Endothelial cell of umbilical vein (primary cell): ENCODE measurements around the gene ICA1L. TPM values are rescaled to one million over a fixed set of nuclear protein-coding genes. Genes with fewer than 3 reads are reported as not detected.

Experiments used
- BruUV-seq: library from RNA; stranded (reverse); fragments of 400-500 nt; replicated peaks from 2 replicates; lab custom pipeline; 2021; lab: Mats Ljungman, UMichigan
- CTCF ChIA-PET: fragments of 300-600, 350-600 bp; sonication (Branson Sonifier 250); formaldehyde crosslinking; loops from one replicate; lab custom pipeline; 2021; ENCODE audit warnings: antibody characterized with exemption, inconsistent platforms; lab: Charles Lee
- POLR2A ChIA-PET: fragments of 300-600, 350-600 bp; sonication (Branson Sonifier 250); formaldehyde crosslinking; loops from one replicate; lab custom pipeline; 2021; ENCODE audit warnings: antibody characterized with exemption, inconsistent platforms; lab: Charles Lee
- DNase-seq: peaks from one replicate; pipeline ENCODE4 v3.0.0-alpha.2; 2011; ENCODE audit warnings: low read depth, low spot score
- FAIRE-seq: peaks from 2 replicates; lab custom pipeline; 2011; peaks lifted over from hg19 to GRCh38; lab: Jason Lieb, UNC
- H2AFZ ChIP-seq: 2 replicates; pipeline ENCODE4 v1.6.0; 2012; ENCODE audit warnings: low read depth, low read length, control low read depth, inconsistent platforms
- H3K27ac ChIP-seq: 2 replicates; pipeline ENCODE4 v1.5.1; 2011; ENCODE audit warnings: low read depth, mild to moderate bottlenecking, control low read depth, low read length, moderate library complexity; ENCODE audit not compliant: insufficient read depth
- H3K27me3 ChIP-seq, 2 experiments: 2 replicates each; pipeline versions ENCODE4 v1.6.0 to v1.6.1; 2011; ENCODE audit warnings: low read length in 2 of 2, mixed read lengths in 1 of 2; ENCODE audit not compliant: control insufficient read depth in 2 of 2, insufficient read depth in 2 of 2
- H3K36me3 ChIP-seq, 2 experiments: 2 replicates in 1 of 2; 3 replicates in 1 of 2; pipeline ENCODE4 v1.5.1; 2011; ENCODE audit warnings: low read length in 2 of 2, mild to moderate bottlenecking in 1 of 2, moderate library complexity in 1 of 2; ENCODE audit not compliant: control insufficient read depth in 2 of 2, insufficient read depth in 2 of 2; ENCODE audit errors: extremely low read depth in 1 of 2
- H3K4me1 ChIP-seq: 3 replicates; pipeline ENCODE4 v1.5.1; 2011; ENCODE audit warnings: mild to moderate bottlenecking, low read length; ENCODE audit not compliant: control insufficient read depth, insufficient read depth; ENCODE audit errors: extremely low read depth
- H3K4me2 ChIP-seq: 2 replicates; pipeline ENCODE4 v1.6.1; 2011; ENCODE audit warnings: low read length, control low read depth, mixed read lengths; ENCODE audit not compliant: insufficient read depth
- H3K4me3 ChIP-seq, 3 experiments: fragments of 200-600 bp in 1 of 3; sonication (generic), shearing (Covaris generic) in 1 of 3; replicated peaks in 1 of 3; 2 replicates each; pipeline ENCODE4 v1.5.1; 2011 to 2016; ENCODE audit warnings: control low read depth in 3 of 3, low read length in 3 of 3, mild to moderate bottlenecking in 2 of 3, inconsistent platforms in 1 of 3, low read depth in 1 of 3, moderate library complexity in 1 of 3; ENCODE audit not compliant: insufficient read depth in 1 of 3
- H3K79me2 ChIP-seq: 2 replicates; pipeline ENCODE4 v1.6.0; 2012; ENCODE audit warnings: low read length, inconsistent platforms; ENCODE audit not compliant: control insufficient read depth, insufficient read depth
- H3K9ac ChIP-seq: replicated peaks from 2 replicates; pipeline ENCODE3; 2011; ENCODE audit warnings: low read length, control low read depth; ENCODE audit not compliant: insufficient read depth; ENCODE audit errors: extremely low read depth
- H3K9me1 ChIP-seq: replicated peaks from 3 replicates; pipeline ENCODE4 v1.6.0; 2011; ENCODE audit warnings: mild to moderate bottlenecking, low read length; ENCODE audit not compliant: control insufficient read depth, insufficient read depth; ENCODE audit errors: extremely low read depth
- H3K9me3 ChIP-seq: replicated peaks from 2 replicates; pipeline ENCODE4 v1.5.1; 2012; ENCODE audit warnings: low read length, inconsistent platforms; ENCODE audit not compliant: control insufficient read depth, insufficient read depth
- H4K20me1 ChIP-seq: replicated peaks from 2 replicates; pipeline ENCODE3; 2011; ENCODE audit warnings: mild to moderate bottlenecking, low read length; ENCODE audit not compliant: control insufficient read depth, insufficient read depth; ENCODE audit errors: extremely low read depth
- CTCF ChIP-seq, 2 donors: IDR thresholded peaks; 1 replicate in 1 of 2; 2 replicates in 1 of 2; pipeline ENCODE4 v1.5.1; 2011; ENCODE audit warnings: low read length in 2 of 2, mild to moderate bottlenecking in 2 of 2, moderate library complexity in 2 of 2, control low read depth in 1 of 2, inconsistent platforms in 1 of 2, low read depth in 1 of 2; ENCODE audit not compliant: insufficient read depth in 1 of 2; ENCODE audit errors: extremely low read depth in 1 of 2
- EZH2 ChIP-seq: IDR thresholded peaks from 2 replicates; pipeline ENCODE4 v1.6.1; 2012; ENCODE audit warnings: borderline replicate concordance, low read depth, mild to moderate bottlenecking, moderate library complexity, low read length, inconsistent platforms; ENCODE audit not compliant: severe bottlenecking
- FOS ChIP-seq: IDR thresholded peaks from 2 replicates; pipeline ENCODE4 v1.6.1; 2011; ENCODE audit warnings: mild to moderate bottlenecking, low read length, moderate library complexity, borderline replicate concordance; ENCODE audit not compliant: insufficient read depth
- GATA2 ChIP-seq: IDR thresholded peaks from 2 replicates; pipeline ENCODE4 v1.7.0; 2011; ENCODE audit warnings: low read depth, mild to moderate bottlenecking, moderate library complexity, mixed read lengths, low read length; ENCODE audit not compliant: insufficient read length, insufficient read depth
- JUN ChIP-seq: IDR thresholded peaks from 2 replicates; pipeline ENCODE4 v1.6.1; 2011; ENCODE audit warnings: borderline replicate concordance, low read depth; ENCODE audit not compliant: insufficient read length, insufficient read depth
- MYC ChIP-seq: IDR thresholded peaks from one replicate; pipeline ENCODE4 v1.6.1; 2011; ENCODE audit warnings: mild to moderate bottlenecking, low read depth, low read length
- POLR2A ChIP-seq: IDR thresholded peaks from 2 replicates; pipeline ENCODE4 v1.6.1; 2012; ENCODE audit warnings: low read depth, mild to moderate bottlenecking, control low read depth, low read length
- POLR2AphosphoS5 ChIP-seq: IDR thresholded peaks from 2 replicates; pipeline ENCODE4 v1.6.1; 2012; ENCODE audit warnings: low read depth, mild to moderate bottlenecking, control low read depth, low read length, moderate library complexity; ENCODE audit not compliant: insufficient read depth
- dilution Hi-C: fragments of 300-500 bp; cut with MboI; formaldehyde crosslinking; loops from one replicate; pipeline ENCODE4 v1.15.0; 2019; ENCODE audit warnings: low sequenced_read_pairs; ENCODE audit not compliant: extremely low pct_ligation_motif_present
- intact Hi-C: fragments of 100-400 bp; cut with micrococcal nuclease; formaldehyde crosslinking; loops from one replicate; pipeline ENCODE4 v1.10.0; 2022
- polyA plus RNA-seq, 4 experiments: library from polyadenylated mRNA; depleted of rRNA in 3 of 4; stranded (reverse) in 3 of 4; unstranded in 1 of 4; fragments of >200 nt; gene quantifications; 2 replicates each; pipeline versions ENCODE4 v1.2.1 to v1.2.3, GENCODE V29; 2011 to 2012; ENCODE audit warnings: missing spikeins in 1 of 4
- total RNA-seq: library from RNA; stranded (reverse); gene quantifications from 2 replicates; pipeline ENCODE4 v1.2.3, GENCODE V29; 2021
- TF ChIP-seq, protein P1 (sequence below): IDR thresholded peaks from 2 replicates; pipeline ENCODE4 v1.6.1; 2011; ENCODE audit not compliant: insufficient read depth, insufficient read length

Gene ICA1L
- total and polyA plus RNA-seq, 2 donors (not counting 3 experiments of a cell fraction or from before 2014, with no cell fraction given): 1.6 to 3.7 TPM

DNA sequence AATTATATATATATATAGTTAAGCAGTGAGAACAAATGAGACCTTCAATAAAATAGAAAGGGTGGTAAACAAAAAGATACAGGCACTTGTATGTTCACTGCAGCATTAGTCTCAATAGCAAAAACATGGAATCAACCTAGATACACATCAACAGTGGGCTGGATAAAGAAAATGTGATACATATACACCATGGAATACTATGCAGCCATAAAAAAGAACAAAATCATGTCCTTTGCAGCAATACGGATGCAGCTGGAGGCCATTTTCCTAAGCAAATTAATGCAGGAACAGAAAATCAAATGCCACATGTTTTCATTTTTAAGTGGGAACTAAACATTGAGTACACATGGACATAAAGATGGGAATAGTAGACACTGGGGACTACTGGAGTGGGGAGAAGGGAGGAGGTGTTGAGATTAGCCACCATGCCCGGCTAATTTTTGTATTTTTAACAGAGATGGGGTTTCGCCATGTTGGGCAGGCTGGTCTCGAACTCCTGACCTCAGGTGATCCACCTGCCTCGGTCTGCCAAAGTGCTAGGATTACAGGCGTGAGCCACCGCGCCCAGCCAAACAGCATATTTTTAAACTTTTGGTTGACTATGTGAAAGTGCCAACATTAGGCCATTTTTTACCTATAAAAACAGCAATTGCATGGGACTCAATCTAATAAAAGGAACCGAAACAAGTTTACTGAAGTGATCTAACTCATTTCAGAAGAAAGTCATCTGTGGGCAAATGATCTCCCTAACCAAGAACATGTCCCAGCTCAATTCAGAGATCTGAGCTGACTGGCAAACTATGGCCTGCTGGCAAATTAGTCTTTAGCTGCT is 23.7 kb downstream of the ICA1L start:
- ChIA-PET CTCF (no interaction called here), POLR2A (no interaction called here)
- no peaks in the 10 kb centered on the region for H3K4me1 ChIP-seq
- H3K27me3 ChIP-seq: no peaks in the 10 kb centered on the region
- H4K20me1 ChIP-seq: no peaks in the 10 kb centered on the region
- dilution Hi-C loops: no loop called here
- H3K9ac ChIP-seq: no peak overlapping the region
- H3K79me2 ChIP-seq: no peaks in the 10 kb centered on the region
- no peak overlapping the region for H3K4me3 ChIP-seq
- no TSS peak for BruUV-seq
- intact Hi-C loops: no loop called here
- H2AFZ ChIP-seq: no peak overlapping the region
- FAIRE-seq (no peak), DNase-seq (no peak)
- H3K27ac ChIP-seq: no peak overlapping the region
- H3K9me3 ChIP-seq: no peaks in the 10 kb centered on the region
- TF ChIP-seq CTCF (IDR thresholded peaks at IDR 0.05; ENCODE audit: extremely low read depth in 1 of 2, insufficient read depth in 1 of 2, low read depth in 1 of 2, low read length in 2 of 2): no peak
- no peak for TF ChIP-seq EZH2
- TF ChIP-seq, protein P1, sequence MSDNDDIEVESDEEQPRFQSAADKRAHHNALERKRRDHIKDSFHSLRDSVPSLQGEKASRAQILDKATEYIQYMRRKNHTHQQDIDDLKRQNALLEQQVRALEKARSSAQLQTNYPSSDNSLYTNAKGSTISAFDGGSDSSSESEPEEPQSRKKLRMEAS: no peak
- no peak for TF ChIP-seq POLR2A
- TF ChIP-seq MYC: no peak
- TF ChIP-seq POLR2AphosphoS5: no peak
- TF ChIP-seq GATA2: no peak
- TF ChIP-seq JUN: no peak
- TF ChIP-seq FOS: no peak
- no peaks in the 10 kb centered on the region for H3K9me1 ChIP-seq
- H3K36me3 ChIP-seq: no peaks in the 10 kb centered on the region
- H3K4me2 ChIP-seq: no peak overlapping the region
